Neural cell (in vitro differentiated cells): ENCODE data around the gene RPS16. TPM values are rescaled to one million over a fixed set of nuclear protein-coding genes. Genes with fewer than 3 reads are reported as not detected.

Experiments used
- H2AFZ ChIP-seq: fragments of 200-600, 300-800 bp; sonication (generic), shearing (Covaris generic); 2 replicates; pipeline ENCODE4 v1.6.0; 2014; ENCODE audit warnings: low read depth, mild to moderate bottlenecking, antibody characterized with exemption, low read length, moderate library complexity
- H3F3A ChIP-seq: fragments of 200-600 bp; shearing (Covaris generic); 2 replicates; pipeline ENCODE4 v1.6.1; 2016; ENCODE audit warnings: mild to moderate bottlenecking, moderate library complexity, mixed read lengths, antibody characterized with exemption, low read length; ENCODE audit not compliant: insufficient read depth, poor library complexity, severe bottlenecking
- H3K27ac ChIP-seq: fragments of 200-600, 300-800 bp; sonication (generic), shearing (Covaris generic); 2 replicates; pipeline ENCODE4 v1.5.1; 2014; ENCODE audit warnings: mild to moderate bottlenecking, low read length, moderate library complexity
- H3K27me3 ChIP-seq: fragments of 300-800, 200-600 bp; sonication (generic), shearing (Covaris generic); 2 replicates; pipeline ENCODE4 v1.6.0; 2014; ENCODE audit warnings: mild to moderate bottlenecking, low read depth, low read length, moderate library complexity; ENCODE audit not compliant: insufficient read depth
- H3K36me3 ChIP-seq: fragments of 300-800, 200-600 bp; sonication (generic), shearing (Covaris generic); 2 replicates; pipeline ENCODE4 v1.5.1; 2014; ENCODE audit warnings: mild to moderate bottlenecking, antibody characterized with exemption, low read length, moderate library complexity; ENCODE audit not compliant: insufficient read depth
- H3K4me2 ChIP-seq: fragments of 300-800, 200-600 bp; sonication (generic), shearing (Covaris generic); 2 replicates; pipeline ENCODE4 v1.6.0; 2014; ENCODE audit warnings: mild to moderate bottlenecking, low read length
- H3K4me3 ChIP-seq: fragments of 300-800, 200-600 bp; sonication (generic), shearing (Covaris generic); 2 replicates; pipeline ENCODE4 v1.5.1; 2014; ENCODE audit warnings: mild to moderate bottlenecking, low read length, moderate library complexity
- H3K79me2 ChIP-seq: fragments of 200-600 bp; shearing (Covaris generic); replicated peaks from 2 replicates; pipeline ENCODE4 v1.6.0; 2014; ENCODE audit warnings: mild to moderate bottlenecking, low read length, moderate library complexity; ENCODE audit not compliant: insufficient read depth
- H3K9ac ChIP-seq: fragments of 300-800, 200-600 bp; sonication (generic), shearing (Covaris generic); 2 replicates; pipeline ENCODE4 v1.6.1; 2016; ENCODE audit warnings: mild to moderate bottlenecking, low read length, mixed read lengths
- H3K9me2 ChIP-seq: fragments of 200-600 bp; shearing (Covaris generic); 2 replicates; pipeline ENCODE4 v1.6.1; 2016; ENCODE audit warnings: mild to moderate bottlenecking, low read length, mixed read lengths; ENCODE audit not compliant: insufficient read depth
- H3K9me3 ChIP-seq: fragments of 200-600, 300-800 bp; sonication (generic), shearing (Covaris generic); 2 replicates; pipeline ENCODE4 v1.6.1; 2016; ENCODE audit warnings: mild to moderate bottlenecking, mixed run types, low read length, moderate library complexity, mixed read lengths
- H4K20me1 ChIP-seq: fragments of 200-600 bp; shearing (Covaris generic); 2 replicates; pipeline ENCODE4 v1.6.1; 2016; ENCODE audit warnings: mild to moderate bottlenecking, mixed run types; ENCODE audit not compliant: insufficient read depth
- EP300 ChIP-seq: fragments of 450-650 bp; conservative IDR thresholded peaks from 2 replicates; pipeline ENCODE4 v1.6.1; 2014; ENCODE audit warnings: antibody characterized with exemption, mild to moderate bottlenecking, moderate library complexity; ENCODE audit not compliant: poor library complexity, severe bottlenecking
- MXI1 ChIP-seq: fragments of 450-650 bp; conservative IDR thresholded peaks from 2 replicates; pipeline ENCODE4 v1.6.1; 2014; ENCODE audit warnings: antibody characterized with exemption, mild to moderate bottlenecking; ENCODE audit not compliant: poor library complexity, severe bottlenecking
- POLR2AphosphoS5 ChIP-seq: IDR thresholded peaks from 2 replicates; pipeline ENCODE4 v1.6.1; 2012
- RAD21 ChIP-seq: fragments of 450-650 bp; conservative IDR thresholded peaks from 2 replicates; pipeline ENCODE4 v1.6.1; 2014; ENCODE audit warnings: antibody characterized with exemption, mild to moderate bottlenecking, moderate library complexity
- REST ChIP-seq: IDR thresholded peaks from 2 replicates; pipeline ENCODE4 v1.6.1; 2012; ENCODE audit warnings: borderline replicate concordance
- SMC3 ChIP-seq: fragments of 450-650 bp; conservative IDR thresholded peaks from 2 replicates; pipeline ENCODE4 v1.6.1; 2014; ENCODE audit warnings: antibody characterized with exemption, mild to moderate bottlenecking, moderate library complexity; ENCODE audit not compliant: poor library complexity
- TAF1 ChIP-seq: IDR thresholded peaks from 2 replicates; pipeline ENCODE4 v1.6.1; 2012; ENCODE audit warnings: low read depth
- polyA plus RNA-seq: library from polyadenylated mRNA; depleted of rRNA; stranded (reverse); fragments of >200 nt; gene quantifications from 2 replicates; pipeline ENCODE4 v1.2.3, GENCODE V29; 2014
- TF ChIP-seq, protein P1 (sequence below): fragments of 450-650 bp; IDR thresholded peaks from 2 replicates; pipeline ENCODE4 v1.5.1; 2014; ENCODE audit warnings: antibody characterized with exemption, mild to moderate bottlenecking, moderate library complexity; ENCODE audit not compliant: poor library complexity, severe bottlenecking

Gene RPS16
- polyA plus RNA-seq, 1 donor from 2014 or later, result 22.6 TPM

DNA sequence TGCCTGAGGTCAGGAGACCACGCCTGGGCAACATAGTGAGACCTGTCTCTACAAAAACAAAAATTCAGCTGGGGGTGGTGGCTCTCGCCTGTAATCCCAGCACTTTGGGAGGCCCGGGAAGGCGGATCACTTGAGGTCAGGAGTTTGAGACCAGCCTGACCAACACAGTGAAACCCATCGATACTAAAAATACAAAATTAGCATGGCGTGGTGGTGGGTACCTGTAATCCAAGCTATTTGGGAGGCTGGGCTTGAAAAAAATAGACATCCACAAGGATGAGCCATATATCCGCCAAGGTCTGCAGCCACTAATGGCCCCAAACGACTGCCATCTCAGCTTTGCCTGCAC lies 3.1 kb downstream of the RPS16 start:
- H3K9me2 ChIP-seq, result no peaks in the 10 kb centered on the region
- no peak overlapping the region for H3K4me2 ChIP-seq
- TF ChIP-seq, protein P1, sequence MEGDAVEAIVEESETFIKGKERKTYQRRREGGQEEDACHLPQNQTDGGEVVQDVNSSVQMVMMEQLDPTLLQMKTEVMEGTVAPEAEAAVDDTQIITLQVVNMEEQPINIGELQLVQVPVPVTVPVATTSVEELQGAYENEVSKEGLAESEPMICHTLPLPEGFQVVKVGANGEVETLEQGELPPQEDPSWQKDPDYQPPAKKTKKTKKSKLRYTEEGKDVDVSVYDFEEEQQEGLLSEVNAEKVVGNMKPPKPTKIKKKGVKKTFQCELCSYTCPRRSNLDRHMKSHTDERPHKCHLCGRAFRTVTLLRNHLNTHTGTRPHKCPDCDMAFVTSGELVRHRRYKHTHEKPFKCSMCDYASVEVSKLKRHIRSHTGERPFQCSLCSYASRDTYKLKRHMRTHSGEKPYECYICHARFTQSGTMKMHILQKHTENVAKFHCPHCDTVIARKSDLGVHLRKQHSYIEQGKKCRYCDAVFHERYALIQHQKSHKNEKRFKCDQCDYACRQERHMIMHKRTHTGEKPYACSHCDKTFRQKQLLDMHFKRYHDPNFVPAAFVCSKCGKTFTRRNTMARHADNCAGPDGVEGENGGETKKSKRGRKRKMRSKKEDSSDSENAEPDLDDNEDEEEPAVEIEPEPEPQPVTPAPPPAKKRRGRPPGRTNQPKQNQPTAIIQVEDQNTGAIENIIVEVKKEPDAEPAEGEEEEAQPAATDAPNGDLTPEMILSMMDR, result no peak
- no peak for TF ChIP-seq REST
- TF ChIP-seq EP300, result no peak
- no peak for TF ChIP-seq SMC3
- TF ChIP-seq TAF1, result no peak
- TF ChIP-seq MXI1, result no peak
- no peak for TF ChIP-seq RAD21
- no peaks in the 10 kb centered on the region for H4K20me1 ChIP-seq
- H3K9ac ChIP-seq, result no peak overlapping the region
- no peaks in the 10 kb centered on the region for H3K36me3 ChIP-seq
- H2AFZ ChIP-seq, result no peak overlapping the region
- H3F3A ChIP-seq, result peaks cover 4% of the 10 kb centered on the region
- no peak overlapping the region for H3K27ac ChIP-seq
- no peaks in the 10 kb centered on the region for H3K27me3 ChIP-seq
- H3K4me3 ChIP-seq, result no peak overlapping the region
- peaks cover 16% of the 10 kb centered on the region for H3K79me2 ChIP-seq
- no peaks in the 10 kb centered on the region for H3K9me3 ChIP-seq

GRCh38 chr19:39430675-39431593 lies 4.8 kb downstream of the RPS16 start:
- Histone ChIP-seq H3K9me3 (no peaks in the 10 kb centered on the region), H3K36me3 (no peaks in the 10 kb centered on the region), H4K20me1 (no peaks in the 10 kb centered on the region), H3K27me3 (no peaks in the 10 kb centered on the region), H3F3A (no peaks in the 10 kb centered on the region), H3K9ac (no peak overlapping the region), H3K4me3 (no peak overlapping the region), H3K79me2 (peaks cover 16% of the 10 kb centered on the region), H2AFZ (no peak overlapping the region), H3K27ac (no peak overlapping the region), H3K4me2 (no peak overlapping the region), H3K9me2 (no peaks in the 10 kb centered on the region)
- TF ChIP-seq POLR2AphosphoS5, result peak; percentile 18
- TF ChIP-seq EP300, result no peak
- no peak for TF ChIP-seq SMC3
- no peak for TF ChIP-seq REST
